HS-5 (cell line): ENCODE data around the gene NCSTN.

Experiments
- DNase-seq: peaks from one replicate; pipeline ENCODE4 v3.0.0-alpha.2; 2012; ENCODE audit warnings: low read depth

NCSTN gene

DNA sequence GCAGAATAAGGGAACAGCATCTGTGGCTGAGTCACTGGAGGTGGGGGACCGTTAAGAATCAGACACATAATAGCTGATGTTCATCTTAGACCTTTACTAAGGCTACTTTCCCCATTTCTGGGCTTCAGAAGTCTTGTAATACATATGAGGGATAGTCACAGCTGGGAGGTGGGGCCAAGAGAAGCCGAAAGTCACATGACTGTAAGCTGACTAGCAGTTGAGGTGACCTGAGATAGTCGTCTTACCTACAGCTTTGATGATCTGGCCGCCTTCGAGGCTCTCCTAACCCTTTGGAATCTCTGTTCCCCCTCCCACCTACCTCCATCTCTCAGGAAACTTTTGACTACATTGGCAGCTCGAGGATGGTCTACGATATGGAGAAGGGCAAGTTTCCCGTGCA is 9.4 kb downstream of the NCSTN start:
- no peak for DNase-seq

DNA sequence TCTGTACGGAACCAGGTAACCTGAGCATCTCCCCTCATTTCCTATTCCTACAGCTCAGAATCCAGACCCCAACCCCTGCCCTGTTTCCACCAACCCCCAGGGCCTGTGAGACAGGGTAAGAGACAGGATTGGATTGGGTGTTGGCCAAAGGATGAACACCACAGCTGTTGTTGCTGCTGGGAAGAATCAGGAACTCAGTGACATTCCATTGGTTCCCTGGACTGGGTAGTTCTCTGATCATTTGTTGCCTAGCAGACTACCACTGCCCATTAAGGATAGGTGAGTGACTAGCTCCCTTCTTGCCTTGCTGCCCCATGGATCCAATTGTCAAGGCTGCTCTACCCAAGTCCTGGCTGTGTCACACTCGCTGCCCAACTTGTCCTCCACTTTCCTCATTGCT is 10.0 kb downstream of the NCSTN start:
- no peak for DNase-seq

DNA sequence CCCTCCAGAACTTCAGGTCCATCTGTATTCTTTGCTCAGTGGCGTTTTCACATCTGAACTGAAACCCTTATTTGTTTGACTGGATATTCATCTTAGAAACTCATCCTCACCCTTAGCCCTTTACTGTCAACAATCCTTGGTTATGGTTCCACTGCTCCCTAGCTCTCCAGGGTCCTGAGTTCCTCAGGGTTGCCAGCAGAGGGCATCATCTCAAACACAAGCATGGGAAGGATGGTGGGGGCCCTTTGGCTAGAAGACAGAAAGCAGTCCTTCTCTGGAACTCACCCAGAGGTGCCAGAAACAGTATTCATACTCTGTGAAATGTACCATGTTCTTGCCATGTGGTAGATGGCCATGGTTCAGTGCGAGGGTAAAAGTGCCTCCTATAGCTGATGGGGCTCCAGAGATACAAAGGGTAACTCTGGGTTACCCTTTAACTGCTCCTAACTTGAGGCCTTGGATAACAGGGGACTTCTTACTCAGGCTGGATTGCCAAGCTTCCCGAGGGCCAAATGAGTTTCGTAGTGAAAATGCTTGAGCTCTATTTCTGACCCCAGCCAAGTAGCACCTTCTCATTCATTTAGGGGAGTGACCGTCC is 11.3 kb downstream of the NCSTN start:
- DNase-seq, result no peak

DNA sequence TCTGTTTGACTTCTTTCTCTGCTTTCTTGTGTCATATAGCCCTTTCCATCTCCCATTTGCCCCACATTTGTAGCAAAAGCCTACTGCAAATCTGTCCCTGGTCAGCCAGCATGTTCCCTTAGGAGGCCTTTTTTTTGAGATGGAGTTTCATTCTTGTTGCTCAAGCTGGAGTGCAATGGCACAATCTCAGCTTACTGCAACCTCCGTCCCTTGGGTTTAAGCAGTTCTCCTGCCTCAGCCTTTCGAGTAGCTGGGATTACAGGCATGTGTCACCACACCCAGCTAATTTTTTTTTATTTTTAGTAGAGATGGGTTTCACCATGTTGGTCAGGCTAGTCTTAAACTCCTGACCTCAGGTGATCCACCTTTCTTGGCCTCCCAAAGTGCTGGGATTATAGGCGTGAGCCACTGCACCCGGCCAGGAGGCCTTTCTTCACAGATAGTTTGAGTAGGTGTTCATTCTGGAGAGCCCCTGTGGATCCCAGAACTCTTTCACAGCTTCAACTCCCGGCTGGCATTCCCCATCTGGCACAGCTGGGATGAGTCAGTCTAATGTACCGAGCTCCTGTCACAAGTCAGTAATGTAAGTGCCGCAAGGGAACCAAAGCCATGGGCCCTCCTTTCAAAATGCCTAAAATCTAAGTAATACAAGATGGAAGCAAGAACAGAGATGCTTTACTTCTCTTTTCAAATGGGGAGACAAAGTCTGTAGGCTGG is 14.3 kb downstream of the NCSTN start:
- DNase-seq, result peak; percentile 28

DNA sequence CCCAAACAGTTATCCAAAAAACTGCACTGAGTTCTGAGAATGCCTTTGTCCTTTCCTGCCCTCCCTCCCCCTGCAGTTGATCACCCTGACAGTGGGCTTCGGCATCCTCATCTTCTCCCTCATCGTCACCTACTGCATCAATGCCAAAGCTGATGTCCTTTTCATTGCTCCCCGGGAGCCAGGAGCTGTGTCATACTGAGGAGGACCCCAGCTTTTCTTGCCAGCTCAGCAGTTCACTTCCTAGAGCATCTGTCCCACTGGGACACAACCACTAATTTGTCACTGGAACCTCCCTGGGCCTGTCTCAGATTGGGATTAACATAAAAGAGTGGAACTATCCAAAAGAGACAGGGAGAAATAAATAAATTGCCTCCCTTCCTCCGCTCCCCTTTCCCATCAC is 14.9 kb downstream of the NCSTN start:
- DNase-seq, result no peak

DNA sequence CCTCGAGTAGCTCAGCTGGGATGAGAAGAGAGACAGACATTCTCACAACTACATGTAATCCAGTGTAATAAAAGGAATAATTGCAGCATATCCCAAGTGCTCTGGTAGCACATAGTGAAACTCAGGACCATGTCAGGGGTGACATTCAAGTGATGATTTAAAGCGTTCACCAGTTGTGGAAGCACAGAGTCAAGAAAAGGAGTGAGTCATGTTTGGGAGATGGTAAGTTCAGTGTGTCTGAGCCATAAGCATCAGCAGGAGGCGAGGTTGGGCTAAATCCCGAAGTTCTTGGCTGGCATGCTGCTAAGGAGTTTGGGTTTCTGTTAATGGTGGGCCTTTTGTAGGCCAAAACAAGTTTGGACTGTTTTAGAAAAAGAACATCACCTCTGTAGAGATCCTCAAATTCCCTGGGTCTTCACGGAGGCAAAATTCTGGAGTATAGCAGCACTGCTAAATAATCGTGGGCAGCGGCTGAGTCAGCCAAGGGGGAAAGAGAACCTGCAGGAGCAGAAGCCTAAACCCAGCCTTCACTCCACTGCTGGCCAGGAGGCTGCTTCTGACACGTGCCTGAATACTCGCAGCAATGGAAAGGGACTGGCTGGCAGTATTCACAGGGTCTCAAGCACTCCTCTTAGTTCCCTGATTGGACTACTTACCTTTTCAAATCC is 16.5 kb downstream of the NCSTN start:
- DNase-seq, result no peak

DNA sequence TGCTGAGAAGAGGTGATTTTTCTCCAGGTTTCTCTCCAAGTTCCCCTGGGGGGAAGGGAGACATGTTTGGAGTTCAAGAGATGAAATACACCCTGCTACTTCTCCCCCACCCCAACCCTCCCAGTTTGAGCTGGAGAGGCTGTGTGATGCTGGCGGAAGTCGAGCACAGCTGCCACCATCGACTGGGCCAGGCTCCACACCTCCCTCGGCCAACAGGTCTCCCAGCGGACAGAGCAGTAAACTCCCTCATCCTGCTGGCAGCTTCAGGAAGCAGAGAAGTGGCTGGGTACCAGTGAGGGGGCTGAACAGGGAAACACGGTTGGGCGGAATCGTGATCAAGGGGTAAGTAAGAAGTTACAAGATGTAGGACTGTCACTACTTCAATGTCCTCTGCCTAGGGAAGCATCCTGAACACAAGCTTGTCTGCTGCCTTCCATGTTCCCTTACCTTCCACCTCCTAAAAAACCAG is 17.1 kb downstream of the NCSTN start:
- no peak for DNase-seq

DNA sequence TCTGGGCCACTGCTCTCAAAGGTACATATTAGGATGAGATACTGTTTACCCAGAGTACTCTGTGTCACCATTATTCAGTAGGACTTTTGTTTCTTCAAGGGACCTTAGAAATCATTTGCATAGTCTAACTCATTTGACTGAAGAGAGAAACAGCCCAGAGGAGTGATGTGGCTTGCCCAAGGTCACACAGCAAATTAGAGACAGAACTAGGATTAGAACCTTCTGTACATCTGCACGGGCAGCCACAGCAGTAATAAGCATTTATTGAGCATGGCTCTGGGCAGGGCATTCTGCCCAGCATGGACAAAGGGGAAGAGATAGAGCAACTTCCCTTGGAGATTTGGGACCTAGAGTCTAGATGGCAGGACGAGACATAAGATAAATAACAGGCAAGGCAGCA is 18.0 kb downstream of the NCSTN start:
- DNase-seq, result no peak

DNA sequence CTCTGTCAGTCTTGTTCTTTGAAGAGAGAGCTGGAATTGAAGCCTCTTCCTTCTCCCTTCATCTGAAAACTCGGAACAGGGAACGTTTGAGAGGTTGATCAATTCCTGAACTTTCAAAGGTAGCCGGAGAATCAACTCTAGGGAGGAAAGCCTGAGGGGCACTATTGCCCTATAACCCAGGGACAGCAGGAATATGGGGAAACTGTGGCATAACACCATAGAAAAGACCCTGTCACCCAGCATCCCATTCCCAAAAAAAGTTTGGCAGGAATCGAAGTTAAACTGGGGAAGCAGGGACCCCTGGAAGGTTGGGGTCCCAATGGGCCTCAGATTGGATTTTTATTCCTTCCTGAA is 18.6 kb downstream of the NCSTN start:
- DNase-seq, result no peak

DNA sequence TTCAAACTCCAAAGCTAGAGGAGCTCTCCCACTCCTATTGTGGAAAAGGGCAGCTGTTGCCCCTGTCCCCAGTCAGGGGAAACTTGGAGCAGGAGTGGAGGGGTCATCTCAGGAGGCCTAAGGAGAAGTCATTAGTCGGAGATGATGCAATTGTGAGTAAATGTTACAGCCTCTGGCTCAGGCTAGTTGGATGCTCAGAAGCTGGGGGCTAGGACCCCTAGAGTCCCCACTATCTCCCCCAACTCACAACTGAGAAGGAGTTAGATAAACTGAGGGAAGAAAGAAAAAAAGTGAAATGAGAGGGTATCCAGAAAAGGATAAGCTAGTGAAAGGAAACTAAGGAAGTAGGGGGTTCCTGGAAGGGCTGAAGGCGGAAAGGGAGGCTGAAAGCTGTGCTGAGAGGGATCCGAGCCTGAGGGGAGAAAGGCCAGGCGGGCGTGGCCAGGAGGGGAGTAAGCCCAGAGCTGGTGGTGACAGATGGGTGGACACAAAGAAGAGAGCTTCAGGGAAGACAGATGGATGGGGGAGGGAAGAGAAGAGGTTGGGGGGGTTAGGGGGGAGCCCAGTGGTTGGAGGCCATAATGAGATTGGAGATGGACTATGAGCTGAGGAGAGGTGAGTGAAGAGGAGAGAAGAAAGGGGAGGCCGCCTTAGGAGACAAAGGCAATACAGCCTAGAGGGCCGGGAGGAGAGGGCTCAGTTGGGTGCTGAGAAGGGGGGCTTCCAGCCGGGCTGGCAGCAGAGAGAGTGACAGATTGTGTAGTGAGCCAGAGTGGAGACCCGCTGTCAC is 19.2 kb downstream of the NCSTN start:
- DNase-seq, result no peak

DNA sequence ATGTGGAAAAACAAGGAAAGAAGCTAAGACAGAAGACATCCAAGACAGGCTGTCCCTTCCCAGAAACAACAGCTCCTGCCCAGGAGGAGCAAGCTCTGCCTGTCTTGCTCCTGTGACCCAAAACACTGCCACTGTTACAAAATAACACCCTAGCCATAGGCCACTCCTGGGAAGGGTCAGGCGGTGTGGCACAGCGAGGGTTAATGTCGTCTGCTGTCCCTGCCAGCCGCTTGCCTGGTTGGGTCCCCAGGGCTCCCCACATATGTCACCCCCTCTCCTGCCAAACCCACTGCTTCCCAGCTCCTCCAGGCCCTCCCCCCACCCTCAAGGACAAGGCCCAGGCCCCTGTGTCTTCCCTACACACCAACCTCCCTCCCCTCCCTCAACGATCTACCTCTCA is 19.8 kb downstream of the NCSTN start:
- DNase-seq, result no peak

DNA sequence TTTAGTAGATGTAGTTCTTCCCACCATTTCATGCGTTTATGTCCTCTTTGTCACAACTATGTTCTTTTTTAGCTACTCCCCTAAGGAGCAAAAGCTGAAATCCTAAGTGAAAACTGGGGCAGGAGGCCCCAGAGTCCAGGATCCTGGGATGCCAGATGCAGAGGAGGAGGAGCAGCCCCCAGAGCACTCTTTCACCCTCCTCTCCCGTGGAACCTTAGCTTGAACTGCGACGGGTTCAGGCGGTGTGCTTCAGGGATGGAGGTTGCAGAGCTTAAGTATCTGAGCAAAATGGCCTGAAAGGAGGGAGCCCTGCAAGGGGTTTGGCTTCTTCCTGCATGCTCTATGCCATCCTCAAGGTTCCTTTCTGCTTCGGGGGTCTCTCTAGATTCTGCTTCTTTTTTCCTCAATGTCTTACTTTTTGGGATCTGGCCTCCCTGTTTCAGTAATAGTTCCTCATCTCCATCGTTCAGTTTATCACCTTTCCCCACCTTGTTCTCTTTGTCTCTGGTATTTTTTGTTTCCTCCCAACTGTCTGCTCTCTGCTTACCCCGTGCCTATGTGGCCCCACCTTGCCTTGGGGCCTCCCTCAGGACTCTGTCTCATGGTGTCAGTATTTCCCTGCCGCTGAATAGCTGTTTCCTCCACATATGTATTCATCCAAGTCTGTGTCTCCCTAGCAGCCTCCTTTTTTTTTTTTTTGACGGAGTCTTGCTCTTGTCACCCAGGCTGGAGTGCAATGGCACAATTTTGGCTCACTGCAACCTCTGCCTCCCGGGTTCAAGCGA is 21.0 kb downstream of the NCSTN start:
- no peak for DNase-seq

DNA sequence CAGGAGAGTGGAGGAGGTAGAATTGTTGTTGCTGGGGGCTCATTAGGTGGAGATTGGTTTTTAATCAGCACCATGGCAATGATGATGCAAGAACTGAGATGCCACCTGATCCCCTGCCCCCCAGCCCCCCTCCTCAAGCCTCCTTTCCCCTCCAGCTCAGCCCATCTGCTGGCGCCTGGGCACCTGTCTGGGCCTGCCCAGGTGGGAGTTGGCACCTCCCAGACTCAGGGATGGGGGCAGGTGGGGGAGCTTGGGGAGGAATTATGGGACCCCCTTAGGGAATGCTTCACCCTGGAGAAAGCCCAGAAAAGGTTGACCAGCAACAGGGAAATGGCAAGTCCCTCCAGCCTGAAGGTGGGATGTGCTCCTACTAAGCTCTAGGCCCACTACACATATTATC is 22.1 kb downstream of the NCSTN start:
- no peak for DNase-seq

DNA sequence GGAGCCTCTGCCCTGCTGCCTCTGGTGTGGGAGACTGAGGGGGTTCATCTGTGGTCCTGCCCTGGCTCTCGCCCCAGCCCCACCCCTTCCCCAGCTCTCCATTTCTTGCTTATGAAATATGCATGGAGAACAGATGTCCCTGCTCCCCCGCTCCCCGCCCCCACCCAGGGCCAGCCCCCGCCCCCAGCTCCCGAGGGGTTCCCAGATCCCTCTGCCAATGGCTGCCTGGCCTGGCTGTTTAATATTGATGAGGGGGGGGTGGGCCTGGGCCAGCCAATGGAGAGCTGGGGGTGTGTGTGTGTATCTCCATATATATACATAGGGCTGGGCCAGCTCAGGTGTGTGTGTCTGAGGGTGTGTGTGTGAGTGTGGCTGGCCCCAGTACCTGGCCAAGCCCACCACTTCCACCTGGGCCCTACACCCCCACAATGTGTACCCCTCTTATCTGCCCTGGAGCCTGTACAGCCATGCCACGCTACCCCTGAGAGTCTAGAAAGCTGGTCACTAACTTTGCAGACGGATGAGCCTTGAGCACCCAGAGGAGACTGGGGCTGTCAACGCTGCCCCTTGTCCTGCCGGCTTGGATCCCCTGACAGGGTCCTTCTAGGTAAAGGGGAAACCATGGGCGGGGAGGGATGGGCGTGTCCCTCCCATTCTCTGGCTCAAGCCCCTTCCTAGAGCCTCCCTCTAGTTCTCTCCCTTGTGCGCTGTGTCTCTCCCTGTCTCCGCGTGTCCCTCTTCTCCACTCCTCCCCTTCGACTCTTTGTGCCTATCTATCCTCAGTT is 23.7 kb downstream of the NCSTN start, which contains the start of gene NHLH1:
TSS of gene NHLH1 (plus strand) at position 341 of the 785 bp plus-strand sequence. CDS start 3,661 bp downstream, outside the sequence.
- DNase-seq, result no peak

DNA sequence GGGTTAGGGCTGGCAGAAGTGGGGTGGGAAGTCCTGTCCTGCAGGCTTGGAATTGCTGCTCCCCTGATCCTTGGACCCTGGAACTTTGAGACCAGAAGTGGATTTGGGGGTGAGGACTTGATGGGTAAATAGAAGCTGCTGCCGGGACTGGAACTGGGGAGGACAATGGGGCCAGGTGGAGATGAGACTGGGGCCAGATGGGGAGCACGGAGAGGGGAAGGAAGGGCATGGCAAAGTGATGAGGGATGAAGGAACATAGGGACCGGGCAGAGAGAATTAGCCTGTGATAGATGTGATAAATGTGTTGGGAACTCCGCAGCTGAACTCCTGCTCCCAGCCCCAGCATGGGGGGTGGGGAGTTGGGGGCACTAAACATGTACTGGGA is 24.3 kb downstream of the NCSTN start:
- DNase-seq, result no peak

DNA sequence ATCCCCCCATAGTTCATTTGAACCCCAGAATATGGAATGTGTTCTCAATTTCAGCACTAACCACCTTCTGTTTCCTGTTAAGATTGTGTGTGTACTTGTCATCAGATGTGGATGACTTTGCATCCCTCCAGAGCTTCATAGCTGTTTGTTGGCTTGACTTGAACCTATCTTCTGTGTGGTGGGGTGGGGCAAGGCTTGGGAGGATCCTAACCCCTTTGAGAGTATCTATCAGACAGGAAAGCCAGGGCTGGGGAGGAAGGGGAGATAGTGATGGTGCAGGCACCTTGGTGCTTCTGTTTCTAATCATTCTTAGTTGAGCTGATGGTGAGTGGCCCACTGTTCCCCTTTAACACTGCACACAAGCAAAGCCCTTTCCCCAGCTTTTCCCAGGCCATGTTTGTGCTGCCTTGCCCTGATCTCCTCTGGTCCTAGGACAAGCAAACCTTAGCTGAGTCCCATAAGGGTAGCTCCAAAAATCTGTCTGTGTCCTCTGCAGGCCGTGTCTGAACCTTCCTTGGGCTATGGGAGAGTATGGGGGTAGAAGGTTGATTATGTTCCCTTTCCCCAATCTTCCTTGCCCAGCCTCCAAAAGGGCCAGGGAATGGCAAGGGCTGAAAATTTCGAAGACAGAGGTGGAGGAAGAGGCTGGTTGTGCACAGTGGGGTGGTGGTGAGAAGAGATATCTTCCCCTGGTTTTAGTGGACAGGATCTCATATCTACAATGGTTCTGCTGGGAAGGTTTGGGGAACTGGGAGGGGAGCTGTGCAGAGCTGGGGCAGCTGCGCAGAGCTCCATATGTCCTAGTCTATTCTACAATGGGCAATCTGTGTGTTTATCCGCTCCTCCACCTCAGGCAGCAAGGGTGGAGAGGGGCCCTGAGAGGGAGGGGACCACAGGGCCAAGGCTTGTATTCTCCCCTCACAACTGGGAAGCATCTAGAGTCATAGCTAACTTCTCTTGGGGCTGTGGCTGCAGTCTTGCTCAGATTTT is 25.0 kb downstream of the NCSTN start:
- DNase-seq, result no peak

DNA sequence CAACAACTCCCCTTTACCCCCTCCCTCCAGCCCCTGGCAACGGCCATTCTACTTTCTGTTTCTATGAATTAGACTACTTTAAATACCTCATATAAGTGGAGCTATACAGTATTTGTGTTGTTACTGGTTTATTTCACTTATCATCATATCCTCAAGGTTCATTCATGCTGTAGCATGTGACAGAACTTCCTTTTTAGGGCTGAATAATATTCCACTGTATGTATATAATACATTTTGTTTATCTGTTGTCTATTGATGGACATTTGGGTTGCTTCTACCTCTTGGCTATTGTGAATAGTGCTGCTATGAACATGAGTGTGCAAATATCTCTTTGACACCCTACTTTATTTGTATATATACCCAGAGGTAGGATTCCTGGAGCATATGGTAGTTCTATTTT is 25.9 kb downstream of the NCSTN start:
- no peak for DNase-seq

DNA sequence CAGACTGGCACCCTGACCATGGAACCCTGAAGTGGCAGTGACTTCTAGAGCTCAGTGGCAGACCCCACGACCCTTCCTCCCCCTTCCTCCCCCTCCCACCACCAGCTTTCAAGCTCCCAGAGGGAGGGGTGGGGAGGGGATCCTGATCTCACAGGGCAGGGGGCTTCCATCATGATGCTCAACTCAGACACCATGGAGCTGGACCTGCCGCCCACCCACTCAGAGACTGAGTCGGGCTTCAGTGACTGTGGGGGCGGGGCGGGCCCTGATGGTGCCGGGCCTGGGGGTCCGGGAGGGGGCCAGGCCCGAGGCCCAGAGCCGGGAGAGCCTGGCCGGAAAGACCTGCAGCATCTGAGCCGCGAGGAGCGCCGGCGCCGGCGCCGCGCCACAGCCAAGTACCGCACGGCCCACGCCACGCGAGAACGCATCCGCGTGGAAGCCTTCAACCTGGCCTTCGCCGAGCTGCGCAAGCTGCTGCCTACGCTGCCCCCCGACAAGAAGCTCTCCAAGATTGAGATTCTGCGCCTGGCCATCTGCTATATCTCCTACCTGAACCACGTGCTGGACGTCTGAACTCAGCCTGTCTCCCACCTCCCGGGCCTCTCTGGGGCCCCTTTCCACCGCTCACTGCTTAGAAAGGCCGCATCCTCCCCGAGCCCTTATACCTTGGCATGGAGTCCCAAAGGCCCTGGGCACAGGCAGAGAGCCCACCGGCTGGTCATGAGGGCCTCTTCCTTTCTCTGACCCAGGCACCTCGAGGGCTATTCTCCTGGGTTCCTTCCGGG is 27.6 kb downstream of the NCSTN start:
- DNase-seq, result no peak

DNA sequence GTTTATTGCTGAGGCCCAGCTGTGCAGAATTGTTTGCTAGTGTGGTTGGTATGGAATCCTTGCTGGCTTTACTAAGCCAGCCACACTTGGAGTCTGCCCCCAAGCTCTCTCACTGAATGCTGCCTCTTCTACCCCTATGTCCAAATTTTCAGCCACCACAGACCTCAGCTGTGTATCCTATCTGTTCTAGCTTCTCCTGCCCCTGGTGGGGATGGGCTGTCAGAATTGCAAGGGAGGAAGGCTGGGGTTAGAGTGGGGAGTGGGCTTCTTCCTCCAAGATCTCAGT is 28.1 kb downstream of the NCSTN start:
- no peak for DNase-seq
